GM12878 (cell line): ENCODE data around the gene CLPTM1. TPM values are rescaled to one million over a fixed set of nuclear protein-coding genes. Genes with fewer than 3 reads are reported as not detected.

Experiments used
- ATAC-seq: fragments of 200-7000 bp; cut with Tn5 transposase; 3 replicates; pipeline ENCODE4 v1.9.1; 2020; ENCODE audit warnings: mild to moderate bottlenecking, moderate library complexity
- BruUV-seq: library from RNA; stranded (reverse); fragments of 400-500 nt; replicated peaks from 2 replicates; lab custom pipeline; 2021; lab: Mats Ljungman, UMichigan
- CTCF ChIA-PET: fragments of 300-600 bp; sonication (Branson Sonifier 250); formaldehyde crosslinking; extraction: SDS; loops from one replicate; lab custom pipeline; 2021; ENCODE audit warnings: inconsistent platforms; lab: Yijun Ruan, JAX
- POLR2A ChIA-PET: fragments of 350-600 bp; formaldehyde crosslinking; extraction: SDS; loops from one replicate; lab custom pipeline; 2021; ENCODE audit warnings: inconsistent platforms; lab: Charles Lee
- RAD21 ChIA-PET: fragments of 300-600 bp; sonication (Branson Sonifier 250); formaldehyde crosslinking; loops from one replicate; lab custom pipeline; 2023; ENCODE audit warnings: antibody characterized with exemption; ENCODE audit not compliant: unreplicated experiment; lab: Charles Lee
- SMC1A ChIA-PET: fragments of 300-600 bp; sonication (Branson Sonifier 250); formaldehyde crosslinking; loops from one replicate; lab custom pipeline; 2023; ENCODE audit not compliant: unreplicated experiment, uncharacterized antibody; lab: Charles Lee
- DNase-seq: peaks from one replicate; pipeline ENCODE4 v3.0.0-alpha.2; 2011; ENCODE audit warnings: low read depth, low spot score
- FAIRE-seq: peaks from 3 replicates; lab custom pipeline; 2011; peaks lifted over from hg19 to GRCh38; lab: Jason Lieb, UNC
- H2AFZ ChIP-seq: 2 replicates; pipeline ENCODE4 v1.6.0; 2011; ENCODE audit warnings: low read depth, low read length, control low read depth; ENCODE audit not compliant: control insufficient read depth
- H3K27ac ChIP-seq: 2 replicates; pipeline ENCODE4 v1.5.1; 2011; ENCODE audit warnings: control low read depth; ENCODE audit not compliant: control insufficient read depth, insufficient read depth
- H3K27me3 ChIP-seq, 2 experiments: replicated peaks in 1 of 2; 2 replicates each; pipeline versions ENCODE4 v1.6.0 to v1.6.1; 2011; ENCODE audit warnings: low read length in 1 of 2; ENCODE audit not compliant: control insufficient read depth in 2 of 2, insufficient read depth in 2 of 2
- H3K36me3 ChIP-seq, 2 experiments: 2 replicates each; pipeline ENCODE4 v1.5.1; 2011; ENCODE audit warnings: low read length in 1 of 2; ENCODE audit not compliant: control insufficient read depth in 2 of 2, insufficient read depth in 2 of 2
- H3K4me1 ChIP-seq: 2 replicates; pipeline ENCODE4 v1.6.1; 2011; ENCODE audit warnings: mild to moderate bottlenecking, low read length, moderate library complexity, mixed read lengths; ENCODE audit not compliant: control insufficient read depth, insufficient read depth
- H3K4me2 ChIP-seq: 2 replicates; pipeline ENCODE4 v1.6.0; 2011; ENCODE audit warnings: control low read depth; ENCODE audit not compliant: control insufficient read depth, insufficient read depth
- H3K4me3 ChIP-seq: fragments of 200-600 bp; sonication (generic); 2 replicates; pipeline ENCODE4 v1.5.1; 2016
- H3K79me2 ChIP-seq: 2 replicates; pipeline ENCODE4 v1.6.0; 2011; ENCODE audit warnings: low read length; ENCODE audit not compliant: control insufficient read depth, insufficient read depth
- H3K9ac ChIP-seq: 2 replicates; pipeline ENCODE4 v1.8.0; 2011; ENCODE audit warnings: low read length, control low read depth, mixed read lengths; ENCODE audit not compliant: control insufficient read depth, insufficient read depth
- H3K9me3 ChIP-seq: replicated peaks from 3 replicates; pipeline ENCODE4 v1.5.1; 2011; ENCODE audit warnings: mild to moderate bottlenecking, low read length; ENCODE audit not compliant: control insufficient read depth, insufficient read depth
- H4K20me1 ChIP-seq: 2 replicates; pipeline ENCODE4 v1.6.0; 2011; ENCODE audit not compliant: control insufficient read depth, insufficient read depth
- BCL11A ChIP-seq: IDR thresholded peaks from 2 replicates; pipeline ENCODE4 v1.6.1; 2011; ENCODE audit warnings: low read depth, low read length
- CBX5 ChIP-seq: sonication (generic); IDR thresholded peaks from 2 replicates; pipeline ENCODE4 v1.6.1; 2016; ENCODE audit warnings: low read depth, moderate library complexity, mild to moderate bottlenecking, inconsistent platforms
- CEBPZ ChIP-seq: fragments of 150-350 bp; IDR thresholded peaks from 2 replicates; pipeline ENCODE4 v1.6.1; 2016; ENCODE audit warnings: low read depth, low read length
- EP300 ChIP-seq, 2 experiments: fragments of 150-350 bp in 1 of 2; IDR thresholded peaks; 2 replicates each; pipeline ENCODE4 v1.6.1; 2011 to 2012; ENCODE audit warnings: low read depth in 2 of 2, low read length in 2 of 2, borderline replicate concordance in 1 of 2, improper control_type of control experiment in 1 of 2, inconsistent platforms in 1 of 2; ENCODE audit not compliant: control insufficient read depth in 1 of 2
- ETV6 ChIP-seq, 2 experiments: fragments of 450-650 bp in 1 of 2; IDR thresholded peaks in 1 of 2; conservative IDR thresholded peaks in 1 of 2; 2 replicates each; pipeline ENCODE4 v1.6.1; 2014; ENCODE audit warnings: antibody characterized with exemption in 1 of 2, borderline replicate concordance in 1 of 2, low read depth in 1 of 2, mild to moderate bottlenecking in 1 of 2, moderate library complexity in 1 of 2
- FOXK2 ChIP-seq: fragments of 450-650 bp; IDR thresholded peaks from 2 replicates; pipeline ENCODE4 v1.6.1; 2017; ENCODE audit warnings: mild to moderate bottlenecking, moderate library complexity
- GABPA ChIP-seq: IDR thresholded peaks from 2 replicates; pipeline ENCODE4 v1.6.1; 2014; ENCODE audit warnings: antibody characterized with exemption, low read depth, mild to moderate bottlenecking, inconsistent platforms
- HCFC1 ChIP-seq: fragments of 150-350 bp; IDR thresholded peaks from 2 replicates; pipeline ENCODE4 v1.6.1; 2014; ENCODE audit warnings: low read length
- IRF4 ChIP-seq: IDR thresholded peaks from 2 replicates; pipeline ENCODE4 v1.6.1; 2011; ENCODE audit warnings: low read depth, low read length
- JUND ChIP-seq: IDR thresholded peaks from 2 replicates; pipeline ENCODE4 v1.6.1; 2012; ENCODE audit warnings: low read depth, mild to moderate bottlenecking, low read length, improper control_type of control experiment, moderate library complexity
- KLF5 ChIP-seq: fragments of 450-650 bp; IDR thresholded peaks from 2 replicates; pipeline ENCODE4 v1.6.1; 2014; ENCODE audit warnings: mild to moderate bottlenecking; ENCODE audit not compliant: partially characterized antibody
- MLLT1 ChIP-seq: fragments of 450-650 bp; IDR thresholded peaks from 2 replicates; pipeline ENCODE4 v1.6.1; 2016; ENCODE audit warnings: mild to moderate bottlenecking
- NFIC ChIP-seq: IDR thresholded peaks from 2 replicates; pipeline ENCODE4 v1.6.1; 2012; ENCODE audit warnings: low read depth, mild to moderate bottlenecking, inconsistent platforms, low read length, moderate library complexity
- NR2C1 ChIP-seq: fragments of 450-650 bp; IDR thresholded peaks from 2 replicates; pipeline ENCODE4 v1.6.1; 2017; ENCODE audit warnings: antibody characterized with exemption, mild to moderate bottlenecking, moderate library complexity
- NR2C2 ChIP-seq: IDR thresholded peaks from 2 replicates; pipeline ENCODE4 v1.6.1; 2011; ENCODE audit warnings: borderline replicate concordance, low read depth; ENCODE audit not compliant: control insufficient read depth, insufficient read length
- STAT3 ChIP-seq: IDR thresholded peaks from 2 replicates; pipeline ENCODE4 v1.6.1; 2011; ENCODE audit warnings: low read depth, low read length, improper control_type of control experiment
- WGBS: methylation state at CpG from one replicate; pipeline ENCODE4 v1.1.6; 2016; ENCODE audit warnings: low lambda C conversion rate; ENCODE audit not compliant: insufficient replicate concordance, insufficient coverage; ENCODE audit errors: missing lambda C conversion rate; 5-methylcytosine and 5-hydroxymethylcytosine counted together
- in situ Hi-C: fragments of 300-500 bp; cut with MboI; formaldehyde crosslinking; loops from 9 replicates; pipeline ENCODE4 v1.14.3; 2018; ENCODE audit warnings: mixed read lengths
- intact Hi-C: fragments of 100-400 bp; cut with micrococcal nuclease; formaldehyde crosslinking; loops from one replicate; pipeline ENCODE4 v1.14.2; 2022; ENCODE audit not compliant: unreplicated experiment
- polyA plus RNA-seq, 11 experiments: library from polyadenylated mRNA; depleted of rRNA in 4 of 11; unstranded in 6 of 11; stranded (reverse) in 5 of 11; fragments of >200 nt; fragmentation: Nextera tagmentation in 4 of 11; fragmentation: Illumina TruSeq in 1 of 11; extraction: Ambion mirVana in 4 of 11; extraction: Trizol in 1 of 11; gene quantifications; 1 replicate in 1 of 11; 2 replicates in 10 of 11; pipeline versions ENCODE4 v1.2.1 to v1.2.3, GENCODE V29; 2011 to 2016; ENCODE audit warnings: inconsistent platforms in 2 of 11, missing spikeins in 2 of 11, low read depth in 1 of 11
- total RNA-seq, 4 experiments: library from RNA; depleted of rRNA in 3 of 4; stranded (reverse); fragments of >200 nt in 3 of 4; fragmentation: Illumina TruSeq in 1 of 4; extraction: Trizol in 1 of 4; gene quantifications; 2 replicates each; pipeline versions ENCODE4 v1.2.1 to v1.2.3, GENCODE V29; 2013 to 2021

CLPTM1 gene
- total and polyA plus RNA-seq, 10 of the 15 experiments (the other 5 are each of a cell fraction or from before 2014, with no cell fraction given): 0.42 to 72.6 (median 35.2) TPM

DNA sequence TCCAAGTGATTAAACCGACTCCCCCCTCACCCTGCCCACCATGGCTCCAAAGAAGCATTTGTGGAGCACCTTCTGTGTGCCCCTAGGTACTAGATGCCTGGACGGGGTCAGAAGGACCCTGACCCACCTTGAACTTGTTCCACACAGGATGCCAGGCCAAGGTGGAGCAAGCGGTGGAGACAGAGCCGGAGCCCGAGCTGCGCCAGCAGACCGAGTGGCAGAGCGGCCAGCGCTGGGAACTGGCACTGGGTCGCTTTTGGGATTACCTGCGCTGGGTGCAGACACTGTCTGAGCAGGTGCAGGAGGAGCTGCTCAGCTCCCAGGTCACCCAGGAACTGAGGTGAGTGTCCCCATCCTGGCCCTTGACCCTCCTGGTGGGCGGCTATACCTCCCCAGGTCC is 47.6 kb upstream of the CLPTM1 start:
- DNase-seq (no peak), ATAC-seq (no peak), FAIRE-seq (no peak)
- 59% methylated on average over 11 of the region's 12 CpGs for WGBS
- RAD21 ChIA-PET: no interaction called here
- Histone ChIP-seq H3K9ac (no peak overlapping the region), H3K4me1 (no peaks in the 10 kb centered on the region), H3K36me3 (peaks cover under 1 to 8% of the 10 kb centered on the region in 2 experiments; a peak in 3 of 4 replicates), H3K27ac (no peak overlapping the region), H3K9me3 (no peaks in the 10 kb centered on the region), H3K4me2 (no peak overlapping the region), H3K27me3 (no peaks in the 10 kb centered on the region; a peak in 1 of 4 replicates), H3K4me3 (no peak overlapping the region), H3K79me2 (no peaks in the 10 kb centered on the region), H4K20me1 (no peaks in the 10 kb centered on the region; the same call in 1 of the 2 replicates), H2AFZ (no peak overlapping the region)
- TF ChIP-seq CBX5 (no peak), ETV6 (conservative IDR thresholded peaks at IDR 0.05 in 1 of 2, IDR thresholded peaks at IDR 0.05 in 1 of 2; ENCODE audit: borderline replicate concordance in 1 of 2, low read depth in 1 of 2) (no peak), STAT3 (no peak), MLLT1 (no peak), BCL11A (no peak), KLF5 (no peak), CEBPZ (no peak), FOXK2 (no peak), GABPA (no peak), JUND (no peak), NR2C2 (no peak), IRF4 (no peak), NR2C1 (no peak), HCFC1 (no peak), EP300 (IDR thresholded peaks at IDR 0.05; ENCODE audit: borderline replicate concordance in 1 of 2, control insufficient read depth in 1 of 2, low read depth in 2 of 2, low read length in 2 of 2) (no peak), NFIC (no peak)
- in situ Hi-C loops (loop anchor here (10.0 kb wide), 2 partner anchors 47 to 427 kb away; partner anchors contain the start of gene CLPTM1), intact Hi-C loops (loop anchor here (5.0 kb wide), 1 partner anchor 430 kb away; no protein-coding TSS in a partner anchor)
- SMC1A ChIA-PET: interaction anchor here (0.6 kb wide), 1 partner anchor 410 kb away, joined by 3 read pairs; no protein-coding TSS in a partner anchor
- no TSS peak for BruUV-seq
- CTCF ChIA-PET: interaction anchor here (0.8 to 5.1 kb wide), 2 partner anchors 40 to 44 kb away, joined by 4 to 37 read pairs; no protein-coding TSS in a partner anchor
- POLR2A ChIA-PET: no interaction called here
